A673 (cell line): Measurements from ENCODE around the gene HBS1L. TPM values are rescaled to one million over a fixed set of nuclear protein-coding genes. Genes with fewer than 3 reads are reported as not detected.

Experiments used
- BruUV-seq: library from RNA; stranded (reverse); fragments of 400-500 nt; replicated peaks from 2 replicates; lab custom pipeline; 2021; lab: Mats Ljungman, UMichigan
- CTCF ChIA-PET: fragments of 300-600 bp; sonication (Branson Sonifier 250); formaldehyde crosslinking; loops from one replicate; lab custom pipeline; 2022; ENCODE audit warnings: antibody characterized with exemption; lab: Charles Lee
- POLR2A ChIA-PET: fragments of 300-600 bp; sonication (Branson Sonifier 250); formaldehyde crosslinking; loops from one replicate; lab custom pipeline; 2022; ENCODE audit warnings: antibody characterized with exemption; ENCODE audit not compliant: low non-redundant PET; lab: Charles Lee
- DNase-seq: peaks from one replicate; pipeline ENCODE4 v3.0.0-alpha.2; 2015; ENCODE audit warnings: low spot score
- H3K27ac ChIP-seq: fragments of 200-600 bp; sonication (generic); 2 replicates; pipeline ENCODE4 v1.5.1; 2016; ENCODE audit warnings: mixed run types, low read depth, mild to moderate bottlenecking, mixed read lengths, antibody characterized with exemption, low read length; ENCODE audit not compliant: poor library complexity, severe bottlenecking
- H3K27me3 ChIP-seq: fragments of 200-600 bp; sonication (generic); replicated peaks from 2 replicates; pipeline ENCODE4 v1.6.1; 2017; ENCODE audit warnings: mixed run types, low read depth, mild to moderate bottlenecking, mixed read lengths, antibody characterized with exemption, low read length; ENCODE audit not compliant: insufficient read depth, poor library complexity
- H3K36me3 ChIP-seq: fragments of 200-600 bp; sonication (generic); 2 replicates; pipeline ENCODE4 v1.6.1; 2016; ENCODE audit warnings: mixed run types, mild to moderate bottlenecking, mixed read lengths, antibody characterized with exemption, low read length; ENCODE audit not compliant: insufficient read depth, poor library complexity, severe bottlenecking
- H3K4me1 ChIP-seq: fragments of 200-600 bp; sonication (generic); 2 replicates; pipeline ENCODE4 v1.6.1; 2017; ENCODE audit warnings: mixed run types, mild to moderate bottlenecking, mixed read lengths, antibody characterized with exemption, low read length; ENCODE audit not compliant: insufficient read depth, poor library complexity, severe bottlenecking
- H3K4me3 ChIP-seq: fragments of 200-600 bp; sonication (generic); 2 replicates; pipeline ENCODE4 v1.5.1; 2016; ENCODE audit warnings: low read depth, mixed run types, mild to moderate bottlenecking, mixed read lengths, low read length; ENCODE audit not compliant: poor library complexity, severe bottlenecking
- H3K9me3 ChIP-seq: fragments of 200-600 bp; sonication (generic); 2 replicates; pipeline ENCODE4 v1.6.1; 2016; ENCODE audit warnings: mixed run types, low read depth, mild to moderate bottlenecking, mixed read lengths, antibody characterized with exemption, low read length; ENCODE audit not compliant: poor library complexity, severe bottlenecking
- CTCF ChIP-seq: fragments of 300-800, 200-600 bp; sonication (generic); conservative IDR thresholded peaks from 2 replicates; pipeline ENCODE4 v1.5.1; 2017; ENCODE audit warnings: low read depth, mild to moderate bottlenecking, antibody characterized with exemption, low read length, moderate library complexity, mixed read lengths
- EZH2 ChIP-seq: fragments of 200-600 bp; sonication (generic); IDR thresholded peaks from 2 replicates; pipeline ENCODE4 v1.6.1; 2017; ENCODE audit warnings: borderline replicate concordance, low read depth, mild to moderate bottlenecking, mixed read lengths, antibody characterized with exemption, low read length; ENCODE audit not compliant: poor library complexity, severe bottlenecking
- intact Hi-C: fragments of 100-400 bp; cut with micrococcal nuclease; formaldehyde crosslinking; loops from one replicate; pipeline ENCODE4 v1.10.0; 2022; ENCODE audit not compliant: unreplicated experiment
- total RNA-seq: library from RNA; stranded (reverse); gene quantifications from 2 replicates; pipeline ENCODE4 v1.2.3, GENCODE V29; 2021

Gene HBS1L
- total RNA-seq, 1 experiment from 2014 or later: 106 TPM

GRCh38 chr6:134962421-134962820, 92.2 kb downstream of the HBS1L start:
- no peak overlapping the region for H3K27ac ChIP-seq
- H3K4me3 ChIP-seq: no peak overlapping the region
- no peaks in the 10 kb centered on the region for H3K27me3 ChIP-seq
- no peaks in the 10 kb centered on the region for H3K4me1 ChIP-seq
- ChIA-PET POLR2A (no interaction called here), CTCF (no interaction called here)
- H3K9me3 ChIP-seq: peaks cover 9% of the 10 kb centered on the region
- TF ChIP-seq EZH2: no peak
- no peak for TF ChIP-seq CTCF
- intact Hi-C loops: no loop called here
- no peak for DNase-seq
- peaks cover 17% of the 10 kb centered on the region for H3K36me3 ChIP-seq
- BruUV-seq: no TSS peak

- BruUV-seq: no TSS peak
- Histone ChIP-seq H3K4me1 (no peaks in the 10 kb centered on the region), H3K36me3 (peaks cover 17% of the 10 kb centered on the region), H3K9me3 (peaks cover 9% of the 10 kb centered on the region), H3K27me3 (no peaks in the 10 kb centered on the region), H3K4me3 (no peak overlapping the region), H3K27ac (no peak overlapping the region)
- ChIA-PET POLR2A (no interaction called here), CTCF (no interaction called here)
- intact Hi-C loops: no loop called here
- TF ChIP-seq EZH2 (no peak), CTCF (no peak)
- no peak for DNase-seq
Observed at GRCh38 chr6:134961366-134961765, 93.3 kb downstream of the HBS1L start.

- H3K27me3 ChIP-seq: no peaks in the 10 kb centered on the region
- intact Hi-C loops: no loop called here
- ChIA-PET POLR2A (no interaction called here), CTCF (no interaction called here)
- H3K36me3 ChIP-seq: peaks cover under 1% of the 10 kb centered on the region
- no peak for DNase-seq
- H3K4me3 ChIP-seq: no peak overlapping the region
- peaks cover 9% of the 10 kb centered on the region for H3K9me3 ChIP-seq
- H3K27ac ChIP-seq: no peak overlapping the region
- TF ChIP-seq CTCF (no peak), EZH2 (no peak)
- no TSS peak for BruUV-seq
- no peaks in the 10 kb centered on the region for H3K4me1 ChIP-seq
Observed at GRCh38 chr6:134959603-134960002, 95.0 kb downstream of the HBS1L start.
